ENCODE measurements around the gene TLR7.

TLR7 gene

GRCh38 chrX:12934850-12935249, 68.0 kb downstream of the TLR7 start:
- DNase-seq: no peak

- no peak for DNase-seq
Observed at GRCh38 chrX:12936947-12937346, 70.1 kb downstream of the TLR7 start.
